IPS-NIHi7 (cell line): Measurements from ENCODE around the gene CCL16.
"Not testable (repeated sequence)": the region's sequence is repeated elsewhere in the genome, so short reads cannot be mapped to it uniquely, and the experiment has no call there.

ENCODE experiments used
- DNase-seq: peaks from one replicate; pipeline ENCODE4 v3.0.0; 2012; ENCODE audit warnings: mixed read lengths; ENCODE audit errors: extremely low spot score

CCL16 gene

GRCh38 chr17:35981246-35981645, at the start of gene CCL16:
Gene CCL16, minus strand, starts transcription at chr17:35981497. Its CDS starts 77 bp downstream, at chr17:35981420.
- no peak for DNase-seq

GRCh38 chr17:36030956-36031355, 49.7 kb upstream of the CCL16 start:
- no peak for DNase-seq

GRCh38 chr17:36027761-36028160, 46.5 kb upstream of the CCL16 start:
- DNase-seq = no peak

GRCh38 chr17:36024106-36024869, 43.0 kb upstream of the CCL16 start:
- DNase-seq = no peak

- DNase-seq = no peak
These were observed 38.1 kb upstream of the CCL16 start for GRCh38 chr17:36019423-36019822.

- no peak for DNase-seq
These were observed 36.5 kb upstream of the CCL16 start, which contains the start of gene CCL23 for GRCh38 chr17:36017799-36018198. Gene CCL23, minus strand, starts transcription at chr17:36017972. Its CDS starts 75 bp downstream, at chr17:36017897.

- no peak for DNase-seq
These were observed 35.3 kb upstream of the CCL16 start for GRCh38 chr17:36016555-36016954.

GRCh38 chr17:36015895-36016294, 34.6 kb upstream of the CCL16 start:
- DNase-seq = not testable (repeated sequence)

- DNase-seq = no peak
These were observed 33.6 kb upstream of the CCL16 start for GRCh38 chr17:36014946-36015345.

GRCh38 chr17:36011201-36011600, 29.9 kb upstream of the CCL16 start:
- DNase-seq = no peak

GRCh38 chr17:36008998-36009665, 27.8 kb upstream of the CCL16 start:
- peak; percentile 44 for DNase-seq

GRCh38 chr17:36004594-36005108, 23.4 kb upstream of the CCL16 start:
- DNase-seq = no peak

- no peak for DNase-seq
These were observed 21.3 kb upstream of the CCL16 start for GRCh38 chr17:36002631-36003030.

GRCh38 chr17:36001862-36002603, 20.7 kb upstream of the CCL16 start:
- no peak for DNase-seq

GRCh38 chr17:36001110-36001771, 19.9 kb upstream of the CCL16 start, which contains the start of gene CCL15:
Gene CCL15, minus strand, starts transcription at chr17:36001553. Its CDS starts 61 bp downstream, at chr17:36001492.
- DNase-seq = no peak

- DNase-seq = no peak
These were observed 19.4 kb upstream of the CCL16 start for GRCh38 chr17:36000732-36001109.

- no peak for DNase-seq
These were observed 17.5 kb upstream of the CCL16 start for GRCh38 chr17:35998756-35999155.

- DNase-seq = no peak
These were observed 16.8 kb upstream of the CCL16 start for GRCh38 chr17:35998018-35998545.

- not testable (repeated sequence) for DNase-seq
These were observed 14.0 kb upstream of the CCL16 start for GRCh38 chr17:35995346-35995745.

- DNase-seq = no peak
These were observed 9.8 kb upstream of the CCL16 start for GRCh38 chr17:35991075-35991474.

GRCh38 chr17:35988164-35988563, 6.9 kb upstream of the CCL16 start:
- no peak for DNase-seq
